Natural killer cell treated with Interleukin-12 subunit alpha and Interleukin-12 subunit beta and Interleukin-15 and Interleukin-18, amount 100 ng/mL, for 72 hours (primary cell): ENCODE measurements around the gene GATB. TPM values are rescaled to one million over a fixed set of nuclear protein-coding genes. Genes with fewer than 3 reads are reported as not detected.

Experiments used
- ATAC-seq, 2 donors: fragments of 150-1000 bp; cut with Tn5 transposase in 1 of 2; sonication (Bioruptor Pico), chemical (Tn5 transposase) in 1 of 2; 2 replicates each; pipeline ENCODE4 v1.10.0; 2021
- DNase-seq: peaks from one replicate; pipeline ENCODE4 v3.0.0; 2022; ENCODE audit warnings: low spot score
- H3K27ac Mint-ChIP-seq, 2 donors: 1 replicate in 1 of 2; 2 replicates in 1 of 2; pipeline ENCODE4 v1.8.0; 2022; ENCODE audit warnings: mixed read lengths in 2 of 2, mild to moderate bottlenecking in 1 of 2, moderate library complexity in 1 of 2
- H3K27me3 Mint-ChIP-seq, 2 donors: 1 replicate in 1 of 2; 2 replicates in 1 of 2; pipeline ENCODE4 v1.8.0; 2022; ENCODE audit warnings: mixed read lengths in 2 of 2
- H3K36me3 Mint-ChIP-seq: one replicate; pipeline ENCODE4 v1.8.0; 2022; ENCODE audit warnings: mixed read lengths
- H3K4me1 Mint-ChIP-seq, 2 donors: 1 replicate in 1 of 2; 2 replicates in 1 of 2; pipeline ENCODE4 v1.8.0; 2022; ENCODE audit warnings: low read depth in 2 of 2, mixed read lengths in 2 of 2, mild to moderate bottlenecking in 1 of 2
- H3K4me3 Mint-ChIP-seq: one replicate; pipeline ENCODE4 v1.8.0; 2022; ENCODE audit warnings: mixed read lengths
- H3K9me3 Mint-ChIP-seq: 2 replicates; pipeline ENCODE4 v1.8.0; 2022; ENCODE audit warnings: mixed read lengths
- total RNA-seq, 2 donors: library from RNA; stranded (reverse); gene quantifications; one replicate each; pipeline ENCODE4 v1.2.3, GENCODE V29; 2022

GATB gene
- total RNA-seq, 2 donors from 2014 or later = 15.4 to 18.4 TPM

DNA sequence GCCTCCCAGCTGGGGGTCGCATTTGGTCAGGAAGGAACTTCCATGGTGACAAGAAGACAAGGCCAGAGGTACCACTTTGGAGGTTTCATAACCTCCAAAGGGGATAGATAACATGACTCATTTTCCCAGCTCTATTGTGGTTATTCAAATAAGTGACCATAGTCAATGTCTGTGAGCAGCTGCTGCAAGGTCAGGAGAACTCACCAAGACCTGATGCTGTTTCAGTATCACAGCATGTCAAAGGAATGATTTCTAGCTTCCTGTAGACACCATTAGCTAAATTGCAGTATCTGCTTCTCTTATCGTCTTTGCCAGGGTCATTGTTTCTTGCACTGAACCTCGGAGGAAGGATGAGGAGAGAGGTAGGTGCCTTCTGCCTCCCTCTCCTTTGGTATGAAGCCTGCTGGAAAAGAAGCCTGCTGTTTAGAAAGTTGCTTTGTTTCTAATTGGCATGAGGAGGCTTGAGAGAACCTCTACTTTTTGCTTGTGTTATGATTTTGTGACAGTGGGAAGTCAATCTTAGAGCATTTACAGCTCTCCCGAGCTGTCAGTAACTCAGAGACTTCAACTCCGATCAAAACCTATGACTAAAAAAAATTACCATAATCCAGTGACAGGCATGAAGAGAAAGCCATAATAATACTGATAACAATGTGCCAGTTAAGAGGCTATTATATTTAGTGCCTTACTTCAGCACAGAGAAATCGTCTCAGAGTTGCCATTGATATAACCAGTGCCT lies 38.0 kb upstream of the GATB start:
- Mint-ChIP-seq H3K9me3 (no peaks in the 10 kb centered on the region), H3K27ac (no peak overlapping the region), H3K4me1 (no peaks in the 10 kb centered on the region), H3K36me3 (no peaks in the 10 kb centered on the region), H3K27me3 (peaks cover 21 to 31% of the 10 kb centered on the region in 2 donors), H3K4me3 (no peak overlapping the region)
- DNase-seq (no peak), ATAC-seq (peak in 1 of 2 donors; percentile 39)

DNA sequence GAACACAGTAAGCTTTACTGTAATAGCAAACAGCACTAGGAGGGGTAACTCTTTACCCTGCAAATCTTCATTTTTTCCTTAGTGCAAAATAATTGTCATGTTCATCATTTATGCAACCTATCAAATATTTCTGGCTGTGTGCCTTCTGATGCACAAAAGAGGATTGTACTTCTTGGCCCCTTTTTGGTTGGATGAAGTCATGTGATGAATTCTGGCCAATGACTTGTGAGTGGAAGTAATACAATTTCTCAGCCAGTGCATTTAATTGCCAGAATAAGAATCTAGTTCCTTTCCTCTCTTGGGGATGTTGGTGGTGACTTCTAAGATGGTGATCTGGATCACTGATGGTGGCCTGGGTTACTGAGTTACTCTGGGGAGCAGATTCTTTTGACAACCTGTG lies 37.0 kb upstream of the GATB start:
- ATAC-seq (no peak), DNase-seq (no peak)
- peaks cover 23 to 38% of the 10 kb centered on the region in 2 donors for H3K27me3 Mint-ChIP-seq
- H3K4me3 Mint-ChIP-seq = no peak overlapping the region
- H3K9me3 Mint-ChIP-seq = no peaks in the 10 kb centered on the region
- no peak overlapping the region for H3K27ac Mint-ChIP-seq
- no peaks in the 10 kb centered on the region for H3K4me1 Mint-ChIP-seq
- H3K36me3 Mint-ChIP-seq = no peaks in the 10 kb centered on the region

DNA sequence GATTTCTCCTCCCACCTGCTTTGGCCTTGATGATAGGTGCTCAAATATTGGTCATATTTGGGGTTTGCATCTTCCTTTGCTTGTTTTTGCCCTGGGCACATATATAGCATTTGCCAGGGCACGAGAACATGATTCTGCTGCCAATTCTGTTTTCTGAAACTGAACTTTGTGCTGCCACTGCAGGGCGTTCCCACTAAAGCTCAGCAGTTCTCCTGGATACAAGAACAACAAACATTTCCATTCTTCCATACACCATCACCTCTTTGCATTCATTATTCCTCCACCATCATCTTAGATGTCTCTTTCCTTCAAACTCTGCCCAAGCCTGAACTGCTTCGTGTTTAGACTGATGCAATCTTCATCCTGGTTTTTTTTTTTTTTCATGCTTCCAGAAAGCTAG lies 36.3 kb upstream of the GATB start:
- H3K4me1 Mint-ChIP-seq = no peaks in the 10 kb centered on the region
- H3K4me3 Mint-ChIP-seq = no peak overlapping the region
- H3K36me3 Mint-ChIP-seq = no peaks in the 10 kb centered on the region
- no peak overlapping the region for H3K27ac Mint-ChIP-seq
- DNase-seq (no peak), ATAC-seq (no peak)
- H3K9me3 Mint-ChIP-seq = no peaks in the 10 kb centered on the region
- peaks cover 23 to 44% of the 10 kb centered on the region in 2 donors for H3K27me3 Mint-ChIP-seq

DNA sequence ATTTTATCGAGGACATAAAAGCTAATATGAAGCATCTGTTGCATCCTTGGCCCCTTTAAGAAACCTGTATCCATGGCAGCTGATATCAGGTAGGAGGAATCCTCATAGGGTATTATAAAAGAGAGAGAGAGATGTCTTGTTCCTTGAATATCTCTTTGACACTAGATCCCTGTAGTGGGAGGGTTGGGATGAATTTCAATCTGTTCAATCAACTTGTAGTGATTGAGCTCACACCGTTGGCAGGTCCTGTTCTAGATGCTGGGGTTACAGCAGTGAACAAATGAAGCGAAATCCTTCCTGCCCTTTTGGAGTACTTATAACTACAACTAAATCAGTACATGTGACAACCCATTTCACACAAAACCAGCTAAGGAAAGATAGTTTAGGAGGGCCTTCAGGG lies 35.3 kb upstream of the GATB start:
- peaks cover 27 to 51% of the 10 kb centered on the region in 2 donors for H3K27me3 Mint-ChIP-seq
- no peak for ATAC-seq

DNA sequence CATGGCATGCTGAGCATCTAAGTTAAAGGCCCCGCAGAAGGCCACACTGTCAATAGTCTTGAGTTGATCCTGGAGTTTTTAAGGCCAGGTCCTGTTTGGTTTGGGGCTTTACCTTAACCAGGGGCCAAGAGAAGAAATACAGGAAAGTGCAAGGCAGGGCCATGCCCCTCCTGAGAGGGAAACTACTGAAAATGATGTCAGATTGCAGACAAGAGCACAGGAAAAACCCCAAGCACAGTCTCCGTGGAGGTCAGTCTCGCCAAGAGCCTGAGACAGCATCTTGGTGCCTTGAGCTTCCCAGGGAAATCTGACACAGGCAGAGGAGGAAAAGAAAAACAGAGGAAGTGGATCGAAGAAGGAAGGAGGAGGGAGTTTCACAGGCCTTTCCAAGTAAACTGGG lies 32.2 kb upstream of the GATB start:
- Mint-ChIP-seq H3K4me3 (no peak overlapping the region), H3K4me1 (no peaks in the 10 kb centered on the region), H3K27me3 (peaks cover 30 to 68% of the 10 kb centered on the region in 2 donors), H3K27ac (no peak overlapping the region), H3K36me3 (no peaks in the 10 kb centered on the region), H3K9me3 (no peaks in the 10 kb centered on the region)
- no peak for DNase-seq
- no peak for ATAC-seq

More for the DNA sequence above, 35.3 kb upstream of the GATB start:
- no peak for DNase-seq
- Mint-ChIP-seq H3K36me3 (no peaks in the 10 kb centered on the region), H3K27ac (no peak overlapping the region), H3K4me1 (no peaks in the 10 kb centered on the region), H3K4me3 (no peak overlapping the region), H3K9me3 (no peaks in the 10 kb centered on the region)

DNA sequence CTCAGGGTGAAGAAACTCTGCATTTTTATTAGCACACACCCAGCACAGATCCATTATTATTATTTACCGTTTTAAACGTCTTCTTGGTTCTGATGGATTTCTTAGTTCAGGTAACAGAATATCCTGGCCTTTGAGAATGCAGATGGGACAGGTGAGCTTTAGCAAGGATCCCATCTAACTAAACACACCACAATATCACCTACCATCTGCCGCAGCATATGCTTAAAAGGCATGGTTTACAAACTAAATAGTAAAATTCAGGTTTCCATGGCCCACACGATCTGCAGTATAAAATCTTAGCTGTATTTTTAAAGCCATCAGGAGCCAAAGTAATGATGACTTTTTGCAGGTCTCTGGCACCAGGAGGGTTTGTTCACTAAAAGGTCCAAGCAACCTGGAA lies 31.7 kb upstream of the GATB start:
- no peak for ATAC-seq
- H3K4me3 Mint-ChIP-seq = no peak overlapping the region
- H3K36me3 Mint-ChIP-seq = no peaks in the 10 kb centered on the region
- H3K27ac Mint-ChIP-seq = no peak overlapping the region
- H3K4me1 Mint-ChIP-seq = no peaks in the 10 kb centered on the region
- H3K9me3 Mint-ChIP-seq = no peaks in the 10 kb centered on the region
- peaks cover 30 to 68% of the 10 kb centered on the region in 2 donors for H3K27me3 Mint-ChIP-seq
- no peak for DNase-seq

DNA sequence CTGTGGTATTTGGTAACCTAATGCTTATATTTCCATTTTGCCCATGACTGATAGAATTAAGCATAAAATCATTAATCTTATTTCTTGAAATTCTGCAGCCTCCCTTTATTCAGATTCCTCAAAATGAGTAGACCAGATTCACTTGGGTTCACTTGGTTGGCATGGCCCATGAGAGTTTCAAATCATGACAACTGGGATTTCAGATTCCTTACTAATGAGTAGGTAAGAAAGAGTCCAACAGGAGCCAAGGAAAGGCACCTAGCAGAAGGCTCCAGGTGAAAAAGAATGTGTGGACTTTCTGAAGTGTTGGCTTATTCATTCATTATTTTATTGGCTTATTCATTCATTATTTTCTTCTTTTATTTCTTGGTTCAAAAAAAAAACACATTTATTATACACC lies 27.2 kb upstream of the GATB start:
- DNase-seq (no peak), ATAC-seq (no peak)
- Mint-ChIP-seq H3K27ac (no peak overlapping the region), H3K36me3 (no peaks in the 10 kb centered on the region), H3K27me3 (peaks cover 37 to 56% of the 10 kb centered on the region in 2 donors), H3K4me1 (no peaks in the 10 kb centered on the region), H3K9me3 (no peaks in the 10 kb centered on the region), H3K4me3 (no peak overlapping the region)

DNA sequence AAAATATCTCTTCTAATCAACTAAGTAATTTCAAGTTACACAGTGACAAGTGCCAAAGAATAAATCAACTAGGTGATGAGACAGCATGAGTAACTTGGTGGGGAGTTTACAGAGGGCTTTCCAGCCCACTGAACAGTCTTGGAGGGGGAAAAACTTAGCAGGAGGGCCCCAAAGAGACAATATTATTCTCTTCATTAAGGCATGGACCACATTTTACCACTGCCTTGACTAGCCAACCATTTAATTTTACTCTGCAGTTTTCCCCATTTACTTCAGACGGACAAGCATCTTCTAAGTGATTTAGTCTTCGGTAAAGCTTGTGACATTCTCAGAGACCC lies 25.3 kb upstream of the GATB start:
- Mint-ChIP-seq H3K4me1 (no peaks in the 10 kb centered on the region), H3K36me3 (no peaks in the 10 kb centered on the region), H3K4me3 (no peak overlapping the region), H3K27me3 (peaks cover 36 to 47% of the 10 kb centered on the region in 2 donors), H3K9me3 (no peaks in the 10 kb centered on the region), H3K27ac (no peak overlapping the region)
- ATAC-seq (no peak), DNase-seq (no peak)

DNA sequence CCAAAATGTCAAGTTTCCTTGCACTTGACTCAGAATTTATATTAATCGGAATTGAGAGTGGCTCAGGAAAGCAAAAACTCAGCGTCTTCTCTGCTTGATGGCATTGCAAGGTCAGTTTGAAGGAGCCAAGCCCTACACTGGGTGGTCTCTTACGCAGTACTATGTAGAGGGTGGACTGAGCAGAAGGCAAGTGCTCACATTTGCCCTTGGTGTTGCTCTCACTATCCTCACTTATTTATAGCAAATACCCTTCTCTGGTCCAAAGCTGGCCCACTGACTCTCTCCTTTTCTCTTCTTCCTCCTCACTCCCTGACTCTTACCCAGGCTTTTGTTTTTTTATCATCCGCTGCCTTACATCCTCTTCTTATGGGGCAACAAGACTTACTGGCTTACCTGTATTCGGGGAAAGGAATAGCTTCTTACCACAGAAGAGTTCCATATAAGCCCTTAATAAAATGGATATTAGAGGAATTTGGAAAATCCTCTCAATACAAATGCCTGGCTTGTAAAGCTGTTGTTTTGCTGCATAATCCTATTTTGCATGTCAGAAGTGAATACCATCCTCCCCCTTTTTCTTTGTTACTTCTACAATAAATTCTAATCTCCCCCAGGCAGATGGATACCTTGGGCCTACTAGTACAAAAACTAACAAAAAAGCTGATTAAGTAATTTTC lies 24.8 kb upstream of the GATB start:
- DNase-seq = no peak
- Mint-ChIP-seq H3K4me1 (no peaks in the 10 kb centered on the region), H3K27ac (no peak overlapping the region), H3K36me3 (no peaks in the 10 kb centered on the region), H3K27me3 (peaks cover 36 to 47% of the 10 kb centered on the region in 2 donors), H3K4me3 (no peak overlapping the region), H3K9me3 (no peaks in the 10 kb centered on the region)
- no peak for ATAC-seq

DNA sequence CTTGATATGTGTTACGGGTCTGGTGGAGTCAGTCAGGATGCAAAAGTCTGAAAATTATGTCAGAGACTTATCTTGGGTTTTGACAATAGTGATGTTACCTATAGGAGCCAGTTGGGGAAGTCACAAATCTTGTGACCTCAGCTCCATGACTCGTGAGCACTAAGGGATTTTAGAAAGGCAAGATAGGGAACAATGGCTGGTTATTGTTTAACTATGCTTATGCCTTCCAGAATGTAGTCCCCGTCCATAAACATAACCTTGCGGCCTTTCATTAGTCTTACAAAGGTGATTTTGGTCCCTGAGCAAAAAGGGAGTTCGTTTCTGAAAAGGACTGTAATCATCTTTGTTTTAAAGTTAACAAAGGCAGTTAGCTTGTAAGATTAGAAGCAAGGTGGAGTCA lies 23.9 kb upstream of the GATB start:
- H3K27ac Mint-ChIP-seq = no peak overlapping the region
- H3K36me3 Mint-ChIP-seq = no peaks in the 10 kb centered on the region
- peaks cover 39 to 47% of the 10 kb centered on the region in 2 donors for H3K27me3 Mint-ChIP-seq
- no peak for ATAC-seq
- DNase-seq = no peak
- H3K4me3 Mint-ChIP-seq = no peak overlapping the region
- H3K9me3 Mint-ChIP-seq = no peaks in the 10 kb centered on the region
- no peaks in the 10 kb centered on the region for H3K4me1 Mint-ChIP-seq

DNA sequence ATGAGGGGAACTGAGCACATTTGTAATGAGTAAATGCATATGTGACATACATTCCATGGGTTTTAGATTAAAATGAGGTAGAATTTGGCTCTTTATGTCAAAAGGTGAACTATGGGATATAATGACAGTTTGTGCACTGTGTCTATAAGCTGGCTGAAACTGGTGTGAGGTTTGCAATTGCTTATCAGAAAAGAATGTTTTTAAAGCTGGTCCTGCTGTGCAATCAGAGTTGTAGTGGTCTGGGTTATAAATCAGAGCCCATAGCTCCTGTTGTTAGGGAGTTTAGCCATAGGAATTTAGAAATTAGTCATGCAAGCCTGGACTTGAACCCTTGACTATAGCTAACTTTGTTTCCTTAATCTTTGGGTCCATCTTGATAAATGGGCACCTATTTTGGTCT lies 23.1 kb upstream of the GATB start:
- Mint-ChIP-seq H3K27me3 (peaks cover 42 to 43% of the 10 kb centered on the region in 2 donors), H3K9me3 (no peaks in the 10 kb centered on the region)
- no peak for DNase-seq

DNA sequence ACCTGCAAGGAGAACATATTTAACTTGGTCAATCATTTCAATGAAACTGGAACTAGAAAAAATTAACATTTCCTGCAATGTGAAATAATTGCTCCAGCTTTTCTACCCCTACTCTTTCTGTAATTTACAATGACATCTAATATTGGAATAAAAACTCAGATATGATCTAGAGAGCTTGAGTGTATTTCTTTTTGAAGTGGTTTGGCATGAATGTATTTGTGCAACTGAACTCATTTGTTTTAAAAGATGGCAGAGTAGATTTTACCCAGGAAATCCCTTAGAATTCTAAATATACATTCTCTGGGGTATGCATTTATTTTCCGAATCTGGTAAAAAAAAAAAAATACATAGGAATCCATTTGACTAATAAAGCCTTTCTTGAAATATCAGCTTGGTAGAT lies 21.5 kb upstream of the GATB start:
- H3K36me3 Mint-ChIP-seq = no peaks in the 10 kb centered on the region
- H3K9me3 Mint-ChIP-seq = no peaks in the 10 kb centered on the region
- no peak overlapping the region for H3K27ac Mint-ChIP-seq
- no peak for ATAC-seq
- no peak overlapping the region for H3K4me3 Mint-ChIP-seq
- DNase-seq = no peak
- no peaks in the 10 kb centered on the region for H3K4me1 Mint-ChIP-seq
- H3K27me3 Mint-ChIP-seq = peaks cover 35 to 40% of the 10 kb centered on the region in 2 donors

More for the DNA sequence above, 23.1 kb upstream of the GATB start:
- Mint-ChIP-seq H3K27ac (no peak overlapping the region), H3K36me3 (no peaks in the 10 kb centered on the region), H3K4me1 (no peaks in the 10 kb centered on the region), H3K4me3 (no peak overlapping the region)
- no peak for ATAC-seq

DNA sequence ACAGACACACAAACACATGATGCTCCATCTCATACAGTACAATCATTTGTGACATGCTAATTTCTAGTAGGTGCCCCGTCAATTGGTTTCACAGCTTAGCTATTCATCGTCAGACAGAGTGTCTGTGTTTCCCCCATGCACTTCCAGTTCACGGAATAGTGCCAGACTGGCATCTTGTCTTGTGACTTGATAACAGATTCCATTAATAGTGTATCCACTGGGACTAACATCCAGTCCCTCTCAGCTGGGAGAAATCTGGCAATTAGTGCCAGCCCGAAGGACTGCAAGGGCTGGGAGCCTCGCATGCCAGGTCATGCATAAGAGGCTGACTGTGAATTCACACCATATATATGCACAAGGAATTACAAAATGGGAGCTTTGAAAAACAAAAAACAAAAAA lies 20.2 kb upstream of the GATB start:
- no peak overlapping the region for H3K27ac Mint-ChIP-seq
- H3K9me3 Mint-ChIP-seq = no peaks in the 10 kb centered on the region
- peaks cover 2% of the 10 kb centered on the region for H3K36me3 Mint-ChIP-seq
- ATAC-seq (no peak), DNase-seq (no peak)
- H3K4me3 Mint-ChIP-seq = no peak overlapping the region
- H3K4me1 Mint-ChIP-seq = no peaks in the 10 kb centered on the region
- peaks cover 41 to 51% of the 10 kb centered on the region in 2 donors for H3K27me3 Mint-ChIP-seq

DNA sequence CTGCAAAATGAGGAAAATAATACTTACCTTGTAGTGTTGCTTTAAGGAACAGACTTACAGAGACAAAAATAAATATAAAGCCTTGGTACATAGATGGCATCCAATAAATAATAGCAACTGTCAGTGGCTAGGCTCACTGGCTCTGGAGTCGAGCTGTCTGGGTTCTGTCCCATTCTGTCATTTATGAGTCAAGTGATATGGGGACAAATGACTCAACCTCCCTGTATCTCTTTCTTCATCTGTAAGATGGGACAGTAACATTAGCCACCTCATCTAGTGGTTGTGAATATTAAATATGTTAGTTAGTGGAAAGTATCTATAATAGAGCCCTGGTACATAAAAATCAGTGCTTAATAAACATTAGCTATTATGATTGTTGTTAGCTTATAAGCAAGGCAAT lies 16.7 kb upstream of the GATB start:
- DNase-seq (no peak), ATAC-seq (no peak)
- H3K9me3 Mint-ChIP-seq = no peaks in the 10 kb centered on the region
- peaks cover 18% of the 10 kb centered on the region for H3K36me3 Mint-ChIP-seq
- no peak overlapping the region for H3K4me3 Mint-ChIP-seq
- no peaks in the 10 kb centered on the region for H3K4me1 Mint-ChIP-seq
- no peak overlapping the region for H3K27ac Mint-ChIP-seq
- peaks cover 35 to 64% of the 10 kb centered on the region in 2 donors for H3K27me3 Mint-ChIP-seq
